CD1c-positive myeloid dendritic cell (primary cell): ENCODE data around the gene GSTM3.
"Not testable (repeated sequence)": the region's sequence is repeated elsewhere in the genome, so short reads cannot be mapped to it uniquely, and the experiment has no call there.

ENCODE experiments used
- DNase-seq: peaks from one replicate; pipeline ENCODE4 v3.0.0-alpha.2; 2016; ENCODE audit errors: extremely low spot score

Gene GSTM3

DNA sequence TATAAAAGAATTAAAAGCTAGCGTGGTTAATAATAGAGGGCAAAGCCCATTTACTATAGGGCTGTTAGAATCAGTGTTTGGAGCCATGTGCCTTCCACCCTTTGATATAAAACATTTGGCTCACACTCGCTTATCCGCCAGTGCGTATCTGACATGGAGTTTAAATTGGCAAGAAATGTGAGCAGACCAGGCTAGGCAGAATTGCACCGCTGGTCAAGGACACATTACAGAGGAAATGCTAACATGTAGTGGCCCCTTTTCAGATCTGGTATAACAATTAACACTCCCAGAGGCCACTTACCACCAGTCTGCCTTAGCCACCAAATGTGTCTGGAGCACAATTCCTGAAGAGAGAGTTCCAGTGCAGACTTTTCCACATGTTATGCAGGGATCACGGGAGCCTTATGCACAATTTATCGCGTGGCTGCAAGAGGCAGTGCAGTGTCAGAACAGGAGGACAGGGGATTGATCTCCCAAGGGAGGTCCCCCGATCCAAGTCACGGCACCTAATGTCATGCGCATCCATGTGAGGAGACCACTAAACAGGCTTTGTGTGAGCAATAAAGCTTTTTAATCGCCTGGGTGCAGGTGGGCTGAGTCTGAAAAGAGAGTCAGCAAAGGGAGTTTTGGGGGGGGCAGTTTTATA is 14.0 kb downstream of the GSTM3 start:
- DNase-seq: no peak

DNA sequence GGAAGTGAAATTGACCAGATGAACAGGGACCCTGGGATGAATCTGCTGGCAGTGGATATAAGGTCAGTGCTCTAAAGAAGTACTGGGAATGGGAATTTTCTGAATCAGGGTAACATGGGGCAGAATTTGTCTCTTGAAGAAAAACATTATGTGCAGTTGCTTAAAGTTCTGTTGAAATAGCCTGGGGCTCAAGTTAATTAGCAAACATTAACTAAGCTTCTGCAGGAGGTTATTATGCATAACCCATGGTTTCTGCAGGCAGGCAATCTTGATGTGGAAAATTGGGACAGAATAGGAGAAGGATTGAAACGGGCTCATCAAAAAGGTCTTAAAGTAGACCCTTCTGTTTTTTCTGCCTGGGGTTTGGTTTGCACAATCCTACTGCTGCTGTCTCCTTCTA is 14.8 kb downstream of the GSTM3 start:
- no peak for DNase-seq

DNA sequence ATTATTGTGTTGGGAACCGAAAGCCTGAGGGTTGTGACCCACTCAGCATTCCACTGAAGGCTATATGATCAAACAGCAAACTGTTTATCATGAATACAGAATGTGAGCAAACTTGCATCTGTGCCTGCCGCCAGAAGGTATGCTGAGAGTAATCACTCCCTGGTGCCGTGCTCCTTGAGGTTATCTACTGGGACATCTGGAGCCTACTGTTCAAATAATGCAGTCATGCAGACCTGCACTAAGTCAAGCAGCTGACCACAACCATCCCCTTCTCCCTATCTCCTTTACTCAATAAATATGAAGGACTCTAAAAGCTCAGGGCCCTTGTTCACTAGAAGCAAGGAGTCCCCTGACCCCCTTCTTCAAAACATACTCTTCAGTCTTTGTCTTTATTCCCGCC is 15.3 kb downstream of the GSTM3 start:
- no peak for DNase-seq

DNA sequence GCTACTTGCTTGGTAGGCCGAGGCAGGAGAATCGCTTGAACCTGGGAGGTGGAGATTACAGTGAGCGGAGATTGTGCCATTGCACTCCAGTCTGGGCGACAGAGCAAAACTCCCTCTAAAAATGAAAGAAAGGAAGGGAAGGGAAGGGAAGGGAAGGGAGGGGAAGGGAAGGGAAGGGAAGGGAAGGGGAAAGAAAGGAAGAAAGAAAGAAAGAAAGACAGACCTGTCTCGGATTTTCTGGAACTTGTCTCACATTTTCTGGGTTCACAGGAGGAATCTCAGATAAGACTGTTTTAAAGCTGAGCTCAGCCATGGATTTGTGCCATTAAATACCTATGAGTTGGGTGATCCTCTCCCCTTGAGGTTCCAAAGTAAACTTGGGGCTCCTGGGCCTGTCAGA is 15.9 kb downstream of the GSTM3 start:
- DNase-seq: no peak

DNA sequence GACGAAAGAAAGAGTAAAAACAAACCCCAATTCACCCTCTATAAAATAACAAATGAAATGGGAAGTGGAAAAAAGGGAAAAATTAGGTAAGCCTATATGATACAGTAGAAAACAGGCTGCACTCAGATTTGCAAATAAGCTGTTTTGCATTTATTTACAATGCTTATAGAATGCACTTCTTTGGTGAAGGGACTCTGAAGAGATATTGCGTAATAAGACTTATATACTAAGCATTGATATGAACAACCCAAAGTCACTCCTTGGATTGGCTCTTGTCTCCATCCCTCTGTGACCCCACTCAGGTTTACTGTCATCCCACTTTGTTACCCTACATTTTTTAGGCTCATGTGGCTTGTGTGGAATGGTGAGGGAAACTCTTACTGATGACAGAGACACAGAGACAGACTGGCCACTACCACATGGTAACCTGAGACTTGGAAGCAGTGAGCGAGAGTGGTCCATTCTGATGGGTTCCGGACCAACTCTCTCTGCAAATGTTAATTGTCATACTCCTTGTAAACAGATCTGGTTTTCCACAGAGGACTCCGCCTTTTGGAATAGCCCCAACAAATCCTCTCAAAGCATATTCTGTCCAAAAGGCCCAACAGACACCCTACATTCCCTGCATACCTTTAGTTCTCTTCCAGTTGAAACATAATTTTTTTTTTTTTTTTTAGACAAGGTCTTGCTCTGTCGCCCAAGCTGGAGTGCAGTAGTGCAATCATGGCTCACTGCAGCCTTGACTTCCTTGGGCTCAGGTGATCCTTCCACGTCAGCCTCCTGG is 17.7 kb downstream of the GSTM3 start:
- no peak for DNase-seq

DNA sequence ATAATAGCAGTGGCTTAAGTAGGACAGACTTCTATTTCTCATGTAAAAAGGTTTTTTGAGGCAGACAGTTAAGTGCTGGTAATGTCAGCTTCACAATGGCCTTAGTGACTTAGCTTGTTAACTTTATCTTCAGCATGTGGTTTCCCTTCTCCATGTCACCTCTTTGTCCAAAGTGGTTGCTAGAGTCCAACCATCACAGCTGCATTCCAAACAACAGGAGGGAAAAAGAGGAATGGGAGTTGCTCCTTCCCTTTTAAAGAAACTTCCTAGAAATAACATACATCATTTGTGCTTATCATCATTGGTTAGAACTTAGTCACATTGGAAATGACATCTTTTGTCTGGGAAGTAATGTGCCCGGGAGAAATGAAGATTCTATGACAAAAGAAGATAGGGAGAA is 18.9 kb downstream of the GSTM3 start:
- DNase-seq: no peak

DNA sequence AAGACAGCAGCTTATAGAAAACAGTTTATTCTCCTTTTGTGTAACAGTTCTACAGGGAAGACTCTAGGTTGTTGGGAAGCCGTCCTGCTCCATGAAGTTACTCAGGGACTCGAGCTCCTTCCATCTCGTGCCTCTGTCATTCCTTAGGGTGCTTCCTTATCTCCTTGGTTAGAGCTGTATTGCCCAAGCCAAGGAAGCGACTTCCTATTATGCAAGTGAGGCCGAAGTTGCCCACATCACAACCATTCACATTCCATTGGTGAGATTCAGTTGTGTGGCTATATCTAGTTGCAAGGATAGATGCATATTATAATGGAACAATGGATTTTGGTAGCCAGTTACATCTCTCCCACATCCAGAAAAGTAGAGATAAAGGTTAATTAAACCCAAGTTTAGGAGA is 19.8 kb downstream of the GSTM3 start:
- DNase-seq: no peak

DNA sequence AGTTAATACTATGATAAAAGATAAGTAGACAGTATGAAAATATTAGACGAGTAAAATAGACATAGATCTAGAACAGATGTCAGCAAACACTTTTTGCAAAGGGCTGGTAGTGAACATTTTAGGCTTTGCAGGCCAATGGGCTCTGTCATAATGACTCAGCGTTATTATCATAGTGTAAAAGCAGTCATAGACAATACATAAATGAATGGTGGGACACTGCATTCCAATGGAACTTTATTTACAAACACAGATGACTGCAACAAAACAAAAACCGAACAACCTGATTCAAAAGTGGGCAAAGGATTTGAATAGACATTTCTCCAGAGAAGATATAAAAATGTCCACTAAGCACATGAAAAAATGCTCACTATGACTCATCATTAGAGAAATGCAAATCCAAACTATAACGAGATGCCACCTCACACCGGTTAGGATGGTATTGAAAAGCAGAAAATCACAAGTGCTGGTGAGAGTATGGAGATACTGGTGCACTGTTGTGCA is 21.5 kb downstream of the GSTM3 start:
- DNase-seq: no peak

DNA sequence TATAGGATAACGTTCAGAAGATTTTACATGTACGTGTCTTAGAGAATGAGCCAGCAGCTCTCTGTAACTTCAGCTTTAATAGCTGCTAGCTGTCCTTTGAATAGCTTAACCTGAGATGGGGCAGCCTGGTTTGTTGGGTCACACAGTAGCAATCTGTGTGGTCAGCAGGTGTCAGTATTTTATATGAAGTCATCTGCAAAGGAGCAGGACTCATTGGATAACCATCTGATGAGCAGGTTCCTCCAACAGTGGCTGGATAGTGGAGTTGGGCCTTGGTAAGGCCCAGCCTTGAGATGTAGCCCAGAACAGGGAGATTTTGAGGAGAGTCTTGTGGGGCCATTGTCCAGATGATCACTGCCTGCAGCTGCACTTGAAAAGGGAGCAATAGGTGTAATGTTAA is 22.3 kb downstream of the GSTM3 start:
- no peak for DNase-seq

DNA sequence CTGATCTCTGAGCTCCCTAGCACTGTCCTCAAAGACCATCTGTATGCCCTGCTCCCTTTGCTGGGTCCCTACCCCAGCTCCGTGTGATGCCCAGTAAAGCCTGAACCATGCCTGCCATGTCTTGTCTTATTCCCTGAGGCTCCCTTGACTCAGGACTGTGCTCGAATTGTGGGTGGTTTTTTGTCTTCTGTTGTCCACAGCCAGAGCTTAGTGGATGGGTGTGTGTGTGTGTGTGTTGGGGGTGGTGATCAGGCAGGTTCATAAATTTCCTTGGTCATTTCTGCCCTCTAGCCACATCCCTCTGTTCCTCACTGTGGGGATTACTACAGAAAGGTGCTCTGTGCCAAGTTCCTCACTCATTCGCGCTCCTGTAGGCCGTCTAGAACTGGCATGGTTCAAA is 23.1 kb downstream of the GSTM3 start:
- DNase-seq: no peak

DNA sequence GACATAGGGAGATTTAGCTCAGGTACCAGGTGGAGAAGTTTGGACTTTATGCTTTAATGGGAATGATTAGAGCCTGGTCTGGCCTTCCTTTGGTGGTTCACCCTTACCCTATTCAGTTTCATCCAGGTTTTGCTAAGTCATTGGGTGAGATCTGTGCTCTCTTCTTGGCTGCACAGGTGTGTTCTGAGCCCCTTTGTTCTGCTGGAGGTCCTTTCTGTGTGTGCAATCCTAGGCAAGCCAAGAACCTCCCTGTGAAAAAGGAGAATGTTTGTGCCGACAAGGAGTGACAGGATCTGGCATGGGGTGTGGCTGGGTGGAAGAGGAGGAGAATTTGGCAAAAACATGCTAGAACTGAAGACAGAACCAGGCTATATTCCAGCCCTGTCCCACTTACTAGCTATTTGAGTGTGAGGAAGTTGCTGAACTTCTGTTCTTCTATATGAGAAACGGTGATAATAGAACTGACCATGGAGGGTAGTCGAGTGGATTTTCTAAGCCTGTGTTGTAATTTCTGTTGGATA is 24.2 kb downstream of the GSTM3 start:
- DNase-seq: no peak

DNA sequence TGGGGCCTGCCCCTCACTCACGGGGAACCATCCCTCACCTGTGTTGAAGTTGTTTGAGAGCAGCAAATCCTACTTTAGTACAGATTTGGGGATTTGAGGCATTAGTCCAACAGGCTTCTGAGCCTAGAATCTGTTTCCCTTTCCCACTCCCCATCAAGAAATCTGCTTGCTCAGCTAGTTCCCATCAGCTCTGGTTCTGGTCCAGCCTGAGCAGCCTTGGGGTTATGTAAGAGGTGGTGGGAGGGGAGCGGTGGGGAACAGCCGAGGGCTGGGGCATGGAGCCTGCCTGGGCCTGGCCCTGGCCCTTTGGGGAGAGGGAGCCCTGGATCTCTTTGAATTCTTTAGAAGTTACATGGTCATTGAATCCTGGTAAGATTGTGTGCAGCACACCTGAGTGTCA is 24.7 kb downstream of the GSTM3 start:
- DNase-seq: no peak

DNA sequence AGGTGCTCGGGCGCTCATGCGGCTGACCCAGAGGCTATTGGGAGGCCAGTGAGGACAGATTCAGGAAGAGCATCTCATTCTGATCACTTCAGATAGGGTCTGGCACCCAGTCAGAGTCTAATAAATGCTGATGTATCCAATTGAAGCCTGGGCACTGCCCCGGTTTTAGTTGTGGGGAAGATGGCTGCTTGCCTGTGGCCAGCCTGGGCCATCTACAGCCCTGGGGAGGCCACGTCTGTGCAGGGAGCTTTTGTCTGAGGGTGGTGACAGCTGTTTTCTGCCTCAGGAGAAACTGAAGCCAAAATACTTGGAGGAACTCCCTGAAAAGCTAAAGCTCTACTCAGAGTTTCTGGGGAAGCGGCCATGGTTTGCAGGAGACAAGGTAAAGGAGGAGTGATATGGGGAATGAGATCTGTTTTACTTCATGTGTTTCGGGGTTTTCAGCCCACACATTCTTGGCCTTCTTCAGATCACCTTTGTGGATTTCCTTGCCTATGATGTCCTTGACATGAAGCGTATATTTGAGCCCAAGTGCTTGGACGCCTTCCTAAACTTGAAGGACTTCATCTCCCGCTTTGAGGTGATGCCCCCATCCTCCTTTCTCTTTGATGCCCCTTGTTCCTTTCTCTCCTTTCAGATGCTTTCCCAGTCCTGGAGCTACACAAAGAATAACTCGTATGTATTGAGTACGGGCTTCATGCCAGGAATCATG is 26.0 kb downstream of the GSTM3 start:
- no peak for DNase-seq

DNA sequence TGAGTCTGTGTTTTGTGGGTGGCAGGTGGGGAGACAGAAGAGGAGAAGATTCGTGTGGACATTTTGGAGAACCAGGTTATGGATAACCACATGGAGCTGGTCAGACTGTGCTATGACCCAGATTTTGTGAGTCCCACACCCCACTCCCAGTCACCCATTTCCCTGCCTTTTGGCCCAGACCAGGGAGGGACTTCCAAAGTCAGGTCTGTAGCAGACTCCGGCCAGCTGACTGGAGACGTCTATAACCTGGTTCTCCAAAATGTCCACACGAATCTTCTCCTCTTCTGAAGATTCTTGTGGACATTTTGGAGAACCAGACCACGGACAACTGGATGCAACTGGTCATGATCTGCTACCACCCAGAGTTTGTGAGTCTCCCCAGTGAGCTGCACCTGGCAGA is 27.2 kb downstream of the GSTM3 start:
- DNase-seq: no peak

DNA sequence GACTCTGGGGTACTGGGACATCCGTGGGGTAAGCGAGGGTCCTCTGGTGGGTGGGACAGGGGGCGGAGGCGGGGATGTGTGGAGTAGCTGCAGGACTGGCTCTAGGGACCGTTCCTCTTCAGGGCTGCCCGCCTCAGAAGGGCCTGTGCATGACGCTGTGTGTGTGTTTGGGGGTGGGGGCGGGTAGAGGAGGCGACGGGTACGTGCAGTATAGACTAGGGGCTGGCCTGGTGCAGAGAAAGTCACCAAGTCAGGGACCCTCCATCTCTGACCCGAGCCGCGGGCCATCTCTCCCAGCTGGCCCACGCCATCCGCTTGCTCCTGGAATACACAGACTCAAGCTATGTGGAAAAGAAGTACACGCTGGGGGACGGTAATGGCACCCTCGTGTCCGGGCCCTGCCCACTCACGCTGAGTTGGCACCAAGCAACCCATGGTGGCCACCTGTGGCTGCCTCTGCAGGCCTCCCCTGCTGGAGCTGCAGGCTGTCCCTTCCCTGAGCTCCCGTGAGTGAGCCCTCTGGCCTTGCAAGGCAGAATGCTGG is 28.4 kb downstream of the GSTM3 start:
- no peak for DNase-seq

DNA sequence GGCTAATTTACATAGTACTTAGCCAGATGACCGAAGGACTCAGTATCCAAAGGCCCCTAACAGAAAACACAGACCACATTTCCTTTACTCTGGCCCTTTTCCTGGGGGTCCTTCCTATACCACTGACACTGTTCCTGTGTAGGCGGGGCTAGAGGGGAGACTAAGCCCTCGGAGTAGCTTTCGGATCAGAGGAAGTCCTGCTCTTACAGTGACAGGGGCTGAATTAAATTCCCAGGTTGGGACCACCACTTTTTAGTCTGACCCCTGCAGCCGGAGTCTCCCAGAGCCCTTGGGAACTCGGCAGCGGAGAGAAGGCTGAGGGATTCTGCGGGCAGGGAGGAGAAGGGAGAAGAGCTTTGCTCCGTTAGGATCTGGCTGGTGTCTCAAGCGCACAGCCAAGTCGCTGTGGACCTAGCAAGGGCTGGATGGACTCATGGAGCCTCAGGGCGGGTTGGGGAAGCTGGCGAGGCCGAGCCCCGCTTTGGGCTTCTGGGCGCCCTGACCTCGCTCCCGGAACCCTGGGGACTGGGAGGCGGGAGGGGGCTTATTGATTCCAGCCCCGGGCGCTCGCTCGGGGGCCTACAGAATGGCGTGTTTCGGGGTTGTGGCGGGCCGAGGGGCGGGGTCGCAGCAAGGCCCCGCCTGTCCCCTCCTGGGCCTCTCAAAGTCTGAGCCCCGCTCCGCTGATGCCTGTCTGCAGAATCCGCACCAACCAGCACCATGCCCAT is 29.1 kb downstream of the GSTM3 start, which contains the start of gene GSTM5:
GSTM5 (plus strand) TSS at position 659 of the 728 bp plus-strand sequence; CDS start at position 721, 62 bp downstream.
- not testable (repeated sequence) for DNase-seq

DNA sequence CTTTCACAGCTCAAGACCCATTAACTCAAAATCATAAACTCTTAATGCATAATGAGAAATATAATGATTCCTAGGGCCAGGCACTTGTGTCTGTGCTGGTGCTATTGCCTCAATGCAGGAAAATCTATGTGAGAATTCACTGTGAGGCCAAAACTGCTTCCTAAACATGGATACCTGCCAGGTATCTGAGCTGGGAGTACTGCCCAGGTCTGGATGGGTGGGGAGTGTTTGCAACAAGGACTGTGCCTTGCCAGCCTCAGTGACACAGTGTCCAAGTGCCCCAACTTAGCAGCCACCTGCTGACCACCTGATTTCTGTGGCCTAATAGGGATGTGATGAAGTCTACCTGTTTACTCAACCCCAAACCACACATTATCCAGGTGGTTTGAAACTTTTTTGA is 31.0 kb downstream of the GSTM3 start:
- DNase-seq: not testable (repeated sequence)

DNA sequence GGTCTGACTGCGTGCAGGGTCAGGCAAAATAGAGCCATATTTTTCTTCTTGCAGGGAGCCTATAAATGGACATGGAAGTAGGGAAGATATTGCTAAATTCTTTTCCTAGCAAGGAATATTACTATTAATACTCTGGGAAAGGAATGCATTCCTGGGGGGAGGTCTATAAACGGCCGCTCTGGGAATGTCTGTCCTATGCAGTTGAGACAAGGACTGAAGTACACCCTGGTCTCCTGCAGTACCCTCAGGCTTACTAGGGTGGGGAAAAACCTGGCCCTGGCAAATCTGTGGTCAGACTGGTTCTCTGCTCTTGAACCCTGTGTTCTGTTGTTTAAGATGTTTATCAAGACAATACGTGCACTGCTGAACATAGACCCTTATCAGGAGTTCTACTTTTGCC is 31.9 kb downstream of the GSTM3 start:
- not testable (repeated sequence) for DNase-seq

DNA sequence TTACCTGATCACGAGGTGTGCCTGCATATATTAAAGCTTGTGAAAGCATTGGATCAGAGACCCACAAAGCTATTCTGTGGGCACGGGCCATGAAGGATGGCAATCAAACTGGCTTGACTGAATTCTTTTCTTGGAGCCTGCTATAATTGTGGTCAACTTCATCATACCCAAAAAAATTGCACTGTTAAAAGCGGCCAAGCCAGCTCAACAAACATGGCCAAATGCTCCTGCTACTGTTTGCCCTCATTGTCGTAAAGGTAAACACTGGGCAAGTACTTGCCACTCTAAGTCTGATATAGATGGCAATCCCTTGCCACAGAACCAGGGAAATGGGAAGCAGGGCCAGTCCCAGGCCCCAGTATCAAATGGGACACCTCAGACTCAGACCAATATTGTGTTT is 35.4 kb downstream of the GSTM3 start:
- no peak for DNase-seq

DNA sequence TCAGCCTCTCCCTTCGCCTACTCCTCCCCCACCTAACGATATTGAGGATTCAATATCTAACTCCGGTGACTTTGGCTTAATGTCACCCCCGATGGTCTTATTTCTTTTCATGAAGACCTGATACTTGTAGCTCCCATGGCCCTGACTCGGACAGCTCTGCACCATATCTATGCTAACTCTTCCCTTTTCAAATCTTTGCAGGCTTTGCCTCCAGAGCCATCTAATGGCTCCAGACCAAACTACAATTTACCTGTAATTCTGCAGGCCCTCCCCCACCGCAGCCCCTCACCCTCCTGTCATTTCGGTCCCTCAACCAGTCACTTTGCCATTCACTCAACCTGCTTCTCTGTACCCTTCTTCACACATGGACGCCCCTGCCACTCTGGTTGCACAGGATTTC is 36.7 kb downstream of the GSTM3 start:
- no peak for DNase-seq

DNA sequence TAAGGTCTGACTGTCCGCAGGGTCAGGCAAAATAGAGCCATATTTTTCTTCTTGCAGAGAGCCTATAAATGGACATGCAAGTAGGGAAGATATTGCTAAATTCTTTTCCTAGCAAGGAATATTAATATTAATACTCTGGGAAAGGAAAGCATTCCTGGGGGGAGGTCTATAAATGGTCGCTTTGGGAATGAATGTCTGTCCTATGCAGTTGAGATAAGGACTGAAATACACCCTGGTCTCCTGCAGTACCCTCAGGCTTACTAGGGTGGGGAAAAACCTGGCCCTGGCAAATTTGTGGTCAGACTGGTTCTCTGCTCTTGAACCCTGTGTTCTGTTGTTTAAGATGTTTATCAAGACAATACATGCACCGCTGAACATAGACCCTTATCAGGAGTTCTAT is 37.9 kb downstream of the GSTM3 start:
- DNase-seq: not testable (repeated sequence)
